ENCODE results near the gene CNOT6. TPM values are rescaled to one million over a fixed set of nuclear protein-coding genes. Genes with fewer than 3 reads are reported as not detected.

The CNOT6 gene
- total RNA-seq, 1 donor from 2014 or later = 41.7 TPM

DNA sequence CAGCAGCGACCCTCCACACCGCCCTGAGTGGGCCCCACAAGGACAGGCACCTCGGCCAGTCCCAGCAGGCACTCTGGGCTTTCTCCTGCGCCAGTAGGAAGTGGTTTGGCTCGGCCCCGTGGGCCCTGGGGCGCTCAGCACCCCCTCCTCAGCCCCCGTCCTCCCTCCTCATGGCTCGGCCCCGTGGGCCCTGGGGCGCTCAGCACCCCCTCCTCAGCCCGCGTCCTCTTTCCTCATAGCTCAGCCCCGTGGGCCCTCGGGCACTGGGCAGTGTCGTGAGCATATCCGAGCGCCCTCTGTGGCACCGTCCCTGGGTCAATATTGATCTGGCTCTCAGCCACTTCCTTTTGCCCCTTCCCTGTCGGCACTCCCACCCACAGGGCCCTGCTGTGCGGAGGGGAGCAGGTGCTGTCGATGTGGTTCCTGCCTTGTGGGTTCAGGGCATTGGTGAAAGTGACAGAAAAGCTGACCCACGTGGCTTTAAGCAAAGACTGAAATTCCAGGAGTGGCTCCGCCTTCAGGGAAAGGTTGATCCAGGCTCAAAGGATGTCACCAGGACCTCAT lies 102.6 kb downstream of the CNOT6 start:
- Mint-ChIP-seq H3K4me1 (ENCODE audit: low read depth, unreplicated experiment) (peaks cover 4% of the 10 kb centered on the region), H3K27me3 (ENCODE audit: low read depth, unreplicated experiment) (peaks cover 29% of the 10 kb centered on the region), H3K36me3 (ENCODE audit: low read depth, unreplicated experiment) (peaks cover 4% of the 10 kb centered on the region), H3K27ac (ENCODE audit: unreplicated experiment) (no peak overlapping the region), H3K4me3 (ENCODE audit: unreplicated experiment) (no peak overlapping the region), H3K9me3 (ENCODE audit: unreplicated experiment) (peaks cover 1% of the 10 kb centered on the region)
- no peaks in the 10 kb centered on the region for H3K36me3 ChIP-seq (ENCODE audit: insufficient read depth, low read length)
- DNase-seq (ENCODE audit: low read depth) = no peak
- no peaks in the 10 kb centered on the region for H3K9me3 ChIP-seq (ENCODE audit: insufficient read depth, low read depth, low read length)
- TF ChIP-seq, protein P1, sequence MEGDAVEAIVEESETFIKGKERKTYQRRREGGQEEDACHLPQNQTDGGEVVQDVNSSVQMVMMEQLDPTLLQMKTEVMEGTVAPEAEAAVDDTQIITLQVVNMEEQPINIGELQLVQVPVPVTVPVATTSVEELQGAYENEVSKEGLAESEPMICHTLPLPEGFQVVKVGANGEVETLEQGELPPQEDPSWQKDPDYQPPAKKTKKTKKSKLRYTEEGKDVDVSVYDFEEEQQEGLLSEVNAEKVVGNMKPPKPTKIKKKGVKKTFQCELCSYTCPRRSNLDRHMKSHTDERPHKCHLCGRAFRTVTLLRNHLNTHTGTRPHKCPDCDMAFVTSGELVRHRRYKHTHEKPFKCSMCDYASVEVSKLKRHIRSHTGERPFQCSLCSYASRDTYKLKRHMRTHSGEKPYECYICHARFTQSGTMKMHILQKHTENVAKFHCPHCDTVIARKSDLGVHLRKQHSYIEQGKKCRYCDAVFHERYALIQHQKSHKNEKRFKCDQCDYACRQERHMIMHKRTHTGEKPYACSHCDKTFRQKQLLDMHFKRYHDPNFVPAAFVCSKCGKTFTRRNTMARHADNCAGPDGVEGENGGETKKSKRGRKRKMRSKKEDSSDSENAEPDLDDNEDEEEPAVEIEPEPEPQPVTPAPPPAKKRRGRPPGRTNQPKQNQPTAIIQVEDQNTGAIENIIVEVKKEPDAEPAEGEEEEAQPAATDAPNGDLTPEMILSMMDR (IDR thresholded peaks at IDR 0.05; ENCODE audit: insufficient read depth, low read depth, low read length) = no peak
- TF ChIP-seq EZH2 (IDR thresholded peaks at IDR 0.05; ENCODE audit: insufficient read depth, low read length) = no peak
- peaks cover 14% of the 10 kb centered on the region for H3K27me3 ChIP-seq (ENCODE audit: insufficient read depth, low read length)
- no peak overlapping the region for H3K4me2 ChIP-seq (ENCODE audit: low read length)
- no peaks in the 10 kb centered on the region for H3K79me2 ChIP-seq (ENCODE audit: insufficient read depth, low read length)
- H3K9ac ChIP-seq (ENCODE audit: low read length) = no peak overlapping the region
- no peaks in the 10 kb centered on the region for H4K20me1 ChIP-seq (ENCODE audit: insufficient read depth, low read length)
- H3K4me3 ChIP-seq (ENCODE audit: insufficient read depth, low read depth, low read length) = no peak overlapping the region
- no peaks in the 10 kb centered on the region for H3K4me1 ChIP-seq (ENCODE audit: insufficient read depth, low read length)
- FAIRE-seq = no peak
- H3K27ac ChIP-seq (ENCODE audit: low read depth, low read length) = no peak overlapping the region
- no peak overlapping the region for H2AFZ ChIP-seq (ENCODE audit: low read depth, low read length)

DNA sequence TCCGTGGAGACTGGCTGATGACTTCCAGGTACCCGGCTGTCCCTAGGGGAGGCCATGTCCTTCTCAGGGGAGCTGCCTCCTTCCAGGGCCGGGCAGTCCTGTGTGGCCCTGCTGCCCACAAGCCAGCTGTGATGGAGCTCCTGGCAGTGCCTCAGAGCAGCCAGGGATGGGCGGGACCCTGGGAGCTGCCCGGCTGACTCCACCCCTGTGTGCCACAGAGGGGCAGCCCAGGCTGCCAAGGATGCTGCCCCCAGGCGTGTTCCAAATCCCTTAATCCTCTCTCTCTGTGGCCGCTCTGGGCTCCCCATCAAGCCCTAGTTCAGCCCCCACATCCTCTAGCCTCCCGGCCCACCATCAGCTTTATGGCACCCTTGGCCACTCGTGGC lies 104.1 kb downstream of the CNOT6 start:
- Mint-ChIP-seq H3K27me3 (ENCODE audit: low read depth, unreplicated experiment) (peaks cover 20% of the 10 kb centered on the region), H3K4me3 (ENCODE audit: unreplicated experiment) (no peak overlapping the region), H3K4me1 (ENCODE audit: low read depth, unreplicated experiment) (no peaks in the 10 kb centered on the region), H3K36me3 (ENCODE audit: low read depth, unreplicated experiment) (no peaks in the 10 kb centered on the region), H3K9me3 (ENCODE audit: unreplicated experiment) (peaks cover 1% of the 10 kb centered on the region), H3K27ac (ENCODE audit: unreplicated experiment) (no peak overlapping the region)
- H3K4me3 ChIP-seq (ENCODE audit: insufficient read depth, low read depth, low read length) = no peak overlapping the region
- no peak overlapping the region for H3K27ac ChIP-seq (ENCODE audit: low read depth, low read length)
- DNase-seq (ENCODE audit: low read depth) (no peak), FAIRE-seq (no peak)
- no peaks in the 10 kb centered on the region for H3K36me3 ChIP-seq (ENCODE audit: insufficient read depth, low read length)
- TF ChIP-seq EZH2 (IDR thresholded peaks at IDR 0.05; ENCODE audit: insufficient read depth, low read length) = no peak
- TF ChIP-seq, protein P1 (IDR thresholded peaks at IDR 0.05; ENCODE audit: insufficient read depth, low read depth, low read length) = no peak
- no peaks in the 10 kb centered on the region for H3K79me2 ChIP-seq (ENCODE audit: insufficient read depth, low read length)
- no peak overlapping the region for H2AFZ ChIP-seq (ENCODE audit: low read depth, low read length)
- H3K4me2 ChIP-seq (ENCODE audit: low read length) = no peak overlapping the region
- H4K20me1 ChIP-seq (ENCODE audit: insufficient read depth, low read length) = no peaks in the 10 kb centered on the region
- H3K4me1 ChIP-seq (ENCODE audit: insufficient read depth, low read length) = no peaks in the 10 kb centered on the region
- H3K9me3 ChIP-seq (ENCODE audit: insufficient read depth, low read depth, low read length) = no peaks in the 10 kb centered on the region
- peaks cover 3% of the 10 kb centered on the region for H3K27me3 ChIP-seq (ENCODE audit: insufficient read depth, low read length)
- H3K9ac ChIP-seq (ENCODE audit: low read length) = no peak overlapping the region

DNA sequence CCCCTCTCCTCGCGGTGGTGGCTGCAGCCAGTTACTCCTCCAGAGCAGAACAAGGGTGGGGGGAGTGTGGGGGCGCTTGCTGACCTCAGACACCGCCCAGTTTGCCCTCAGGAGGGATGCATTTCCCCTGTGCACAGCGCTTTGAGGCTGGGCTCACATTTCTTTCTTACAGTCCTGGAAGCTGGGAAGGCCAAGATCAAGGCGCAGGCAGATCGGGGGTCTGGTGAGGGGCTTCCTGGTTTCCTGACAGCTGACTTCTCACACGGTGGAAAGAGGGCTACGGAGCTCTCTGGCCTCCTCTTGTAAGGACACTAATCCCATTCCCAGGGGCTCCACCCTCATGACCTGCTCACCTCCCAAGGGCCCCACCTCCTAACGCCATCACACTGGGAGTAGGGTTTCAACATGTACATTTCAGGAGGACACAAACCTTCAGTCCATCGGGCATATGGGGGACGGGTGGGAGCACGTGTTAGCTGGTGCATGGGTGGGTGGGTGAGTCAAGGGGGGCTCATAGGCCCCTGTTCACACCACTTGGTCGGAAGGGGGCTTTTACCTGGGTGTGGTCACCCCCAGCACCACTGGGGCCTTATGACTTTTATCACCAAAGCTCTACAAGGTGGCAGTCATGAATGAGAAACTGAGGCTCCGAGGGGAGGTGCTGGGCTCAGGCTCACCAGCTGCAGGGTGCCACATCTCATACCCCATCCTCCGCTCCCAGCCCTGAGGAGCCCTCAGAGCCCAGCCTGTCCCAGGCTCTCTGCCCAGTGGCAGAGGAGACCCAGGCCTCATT lies 104.8 kb downstream of the CNOT6 start:
- no peaks in the 10 kb centered on the region for H3K79me2 ChIP-seq (ENCODE audit: insufficient read depth, low read length)
- no peaks in the 10 kb centered on the region for H3K36me3 Mint-ChIP-seq (ENCODE audit: low read depth, unreplicated experiment)

More for the DNA sequence above, 104.8 kb downstream of the CNOT6 start:
- H3K36me3 ChIP-seq (ENCODE audit: insufficient read depth, low read length) = no peaks in the 10 kb centered on the region
- no peak for FAIRE-seq
- H3K9me3 Mint-ChIP-seq (ENCODE audit: unreplicated experiment) = peaks cover 1% of the 10 kb centered on the region
- H3K4me1 ChIP-seq (ENCODE audit: insufficient read depth, low read length) = no peaks in the 10 kb centered on the region
- H3K9me3 ChIP-seq (ENCODE audit: insufficient read depth, low read depth, low read length) = no peaks in the 10 kb centered on the region
- TF ChIP-seq, protein P1 (IDR thresholded peaks at IDR 0.05; ENCODE audit: insufficient read depth, low read depth, low read length) = no peak
- TF ChIP-seq EZH2 (IDR thresholded peaks at IDR 0.05; ENCODE audit: insufficient read depth, low read length) = no peak
- no peaks in the 10 kb centered on the region for H4K20me1 ChIP-seq (ENCODE audit: insufficient read depth, low read length)
- no peak overlapping the region for H3K4me3 ChIP-seq (ENCODE audit: insufficient read depth, low read depth, low read length)
- no peak overlapping the region for H3K27ac Mint-ChIP-seq (ENCODE audit: unreplicated experiment)
- peaks cover 15% of the 10 kb centered on the region for H3K27me3 Mint-ChIP-seq (ENCODE audit: low read depth, unreplicated experiment)
- H3K4me1 Mint-ChIP-seq (ENCODE audit: low read depth, unreplicated experiment) = no peaks in the 10 kb centered on the region
- H3K4me3 Mint-ChIP-seq (ENCODE audit: unreplicated experiment) = no peak overlapping the region
- no peak overlapping the region for H3K4me2 ChIP-seq (ENCODE audit: low read length)
- DNase-seq (ENCODE audit: low read depth) = no peak
- no peak overlapping the region for H2AFZ ChIP-seq (ENCODE audit: low read depth, low read length)
- no peak overlapping the region for H3K27ac ChIP-seq (ENCODE audit: low read depth, low read length)
- no peaks in the 10 kb centered on the region for H3K27me3 ChIP-seq (ENCODE audit: insufficient read depth, low read length)
- no peak overlapping the region for H3K9ac ChIP-seq (ENCODE audit: low read length)
